ENCODE results near the gene KCNJ10.

KCNJ10 gene

DNA sequence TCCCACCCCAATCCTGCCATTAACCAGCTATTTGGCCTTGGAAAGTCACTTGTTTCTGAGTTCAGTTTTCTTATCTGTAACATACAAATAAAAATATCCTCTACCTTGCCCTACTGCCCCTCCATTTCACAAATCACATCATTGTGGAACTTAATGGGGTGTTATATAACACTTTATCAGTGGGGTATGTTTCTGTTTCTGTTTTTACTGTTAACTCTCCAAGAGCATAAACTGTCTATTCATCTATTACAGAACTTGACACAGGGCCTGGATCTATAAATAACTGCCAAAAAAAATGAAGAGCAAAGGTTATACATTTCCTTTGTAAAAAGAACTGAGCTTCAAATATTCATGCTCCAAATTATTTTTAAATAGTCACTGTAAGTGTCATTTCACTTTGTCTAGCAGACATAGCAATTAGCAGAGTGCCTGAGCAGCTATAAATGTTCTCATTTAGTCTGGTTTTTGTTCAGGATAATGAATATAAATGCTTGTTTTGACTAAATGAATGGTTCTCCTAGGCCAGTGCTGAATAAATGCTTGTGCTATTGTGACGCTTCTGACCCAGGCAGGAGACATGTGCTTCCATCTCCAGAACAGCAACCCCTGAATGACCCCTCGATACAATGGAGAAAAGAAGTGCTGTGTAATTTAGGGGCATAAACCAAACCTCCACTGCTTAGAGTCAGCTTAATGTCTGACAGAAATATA lies 45.6 kb downstream of the KCNJ10 start:
- Histone ChIP-seq H3K4me3 (ENCODE audit: low read depth, low read length) (no peak overlapping the region), H2AFZ (no peak overlapping the region), H3K4me2 (ENCODE audit: low read length) (no peak overlapping the region), H3K27me3 (ENCODE audit: control insufficient read depth, insufficient read depth, low read length) (no peaks in the 10 kb centered on the region), H3K79me2 (no peaks in the 10 kb centered on the region), H3K36me3 (ENCODE audit: control insufficient read depth, insufficient read depth, low read length) (no peaks in the 10 kb centered on the region), H3K9me3 (ENCODE audit: control insufficient read depth, low read length) (no peaks in the 10 kb centered on the region), H3K4me1 (no peaks in the 10 kb centered on the region), H3K9ac (no peak overlapping the region), H3K27ac (no peak overlapping the region)
- TF ChIP-seq, protein P1, sequence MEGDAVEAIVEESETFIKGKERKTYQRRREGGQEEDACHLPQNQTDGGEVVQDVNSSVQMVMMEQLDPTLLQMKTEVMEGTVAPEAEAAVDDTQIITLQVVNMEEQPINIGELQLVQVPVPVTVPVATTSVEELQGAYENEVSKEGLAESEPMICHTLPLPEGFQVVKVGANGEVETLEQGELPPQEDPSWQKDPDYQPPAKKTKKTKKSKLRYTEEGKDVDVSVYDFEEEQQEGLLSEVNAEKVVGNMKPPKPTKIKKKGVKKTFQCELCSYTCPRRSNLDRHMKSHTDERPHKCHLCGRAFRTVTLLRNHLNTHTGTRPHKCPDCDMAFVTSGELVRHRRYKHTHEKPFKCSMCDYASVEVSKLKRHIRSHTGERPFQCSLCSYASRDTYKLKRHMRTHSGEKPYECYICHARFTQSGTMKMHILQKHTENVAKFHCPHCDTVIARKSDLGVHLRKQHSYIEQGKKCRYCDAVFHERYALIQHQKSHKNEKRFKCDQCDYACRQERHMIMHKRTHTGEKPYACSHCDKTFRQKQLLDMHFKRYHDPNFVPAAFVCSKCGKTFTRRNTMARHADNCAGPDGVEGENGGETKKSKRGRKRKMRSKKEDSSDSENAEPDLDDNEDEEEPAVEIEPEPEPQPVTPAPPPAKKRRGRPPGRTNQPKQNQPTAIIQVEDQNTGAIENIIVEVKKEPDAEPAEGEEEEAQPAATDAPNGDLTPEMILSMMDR (IDR thresholded peaks at IDR 0.05): no peak

DNA sequence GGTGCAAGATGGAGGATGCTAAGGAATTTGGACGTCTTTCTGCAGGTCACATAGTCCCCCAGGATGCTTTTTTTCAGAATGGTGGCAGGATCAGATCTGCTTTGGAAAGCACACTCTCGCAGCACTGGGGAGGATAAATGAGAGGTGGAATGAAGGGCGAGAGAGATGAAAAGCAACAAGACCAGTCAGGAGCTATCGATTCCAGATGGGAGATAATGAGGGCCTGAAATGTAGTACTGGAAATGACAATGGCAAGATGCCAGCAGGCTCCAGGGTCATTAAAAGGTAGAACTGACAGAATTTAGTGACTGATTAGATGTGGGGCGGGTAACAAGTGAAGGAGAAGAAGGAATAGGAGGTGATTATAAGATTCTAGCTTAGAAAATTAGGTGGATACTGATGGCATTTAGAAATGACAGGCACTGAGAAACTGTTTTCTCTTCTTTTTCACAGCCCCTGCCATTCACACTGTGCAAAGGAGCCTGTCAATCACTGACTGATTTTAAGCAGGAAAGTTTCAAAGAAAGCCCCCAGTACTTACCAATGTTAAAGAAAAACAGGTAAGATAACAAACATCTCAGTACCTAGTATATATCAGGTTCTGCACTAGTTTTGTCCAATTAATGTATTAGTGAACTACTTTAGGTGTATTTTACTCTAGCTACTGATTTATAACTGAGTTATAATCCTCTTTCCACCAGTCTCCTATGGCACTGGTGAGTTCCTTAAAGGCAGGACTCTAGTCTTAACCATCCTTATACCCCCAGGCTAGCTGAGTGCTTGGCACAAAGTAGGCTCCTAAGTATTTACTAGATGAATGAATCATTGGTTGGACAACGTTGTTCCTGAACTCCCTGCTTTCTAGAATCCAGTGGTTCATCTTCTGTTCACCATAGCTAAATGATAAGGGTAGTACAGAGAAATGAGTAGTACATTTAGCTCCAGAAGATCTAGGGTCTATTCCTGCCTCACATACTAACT lies 47.3 kb downstream of the KCNJ10 start:
- Histone ChIP-seq H3K4me2 (ENCODE audit: low read length) (no peak overlapping the region), H3K27ac (no peak overlapping the region), H3K36me3 (ENCODE audit: control insufficient read depth, insufficient read depth, low read length) (no peaks in the 10 kb centered on the region)

DNA sequence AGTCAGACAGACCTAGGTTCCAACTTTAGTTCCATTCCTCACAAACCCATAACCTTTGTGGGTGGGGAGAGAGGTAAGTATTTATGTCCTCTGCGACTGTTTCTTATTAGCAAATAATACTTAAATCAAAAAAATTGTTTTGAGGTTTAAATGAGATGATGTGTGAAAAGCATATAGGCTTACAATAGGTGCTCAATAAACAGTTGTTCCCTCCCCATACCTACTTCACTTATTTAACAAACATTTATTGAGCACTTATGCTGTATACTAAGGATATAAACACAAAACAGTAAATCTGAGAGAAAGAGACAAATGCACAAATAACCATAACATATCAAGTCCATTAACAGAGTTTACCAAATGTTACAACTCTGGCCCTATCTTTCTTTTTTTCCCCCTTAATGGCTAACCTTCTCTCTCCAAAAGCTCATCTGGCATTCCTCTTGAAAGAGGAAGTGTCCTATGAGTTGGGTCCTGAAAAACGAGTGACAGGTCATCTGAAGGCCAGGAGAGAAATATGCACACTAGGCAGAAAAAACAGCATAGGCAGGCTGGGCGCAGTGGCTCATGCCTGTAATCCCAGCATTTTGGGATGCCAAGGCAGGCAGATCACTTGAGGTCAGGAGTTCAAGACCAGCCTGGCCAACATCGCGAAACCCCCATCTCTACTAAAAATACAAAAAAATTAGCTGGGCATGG lies 48.4 kb downstream of the KCNJ10 start:
- H3K36me3 ChIP-seq (ENCODE audit: control insufficient read depth, insufficient read depth, low read length): no peaks in the 10 kb centered on the region
- H3K4me1 ChIP-seq: no peaks in the 10 kb centered on the region
- no peak overlapping the region for H2AFZ ChIP-seq
- H3K9ac ChIP-seq: no peak overlapping the region
- TF ChIP-seq, protein P1 (IDR thresholded peaks at IDR 0.05): no peak
- H3K9me3 ChIP-seq (ENCODE audit: control insufficient read depth, low read length): no peaks in the 10 kb centered on the region
- H3K4me3 ChIP-seq (ENCODE audit: low read depth, low read length): no peak overlapping the region
- H3K27me3 ChIP-seq (ENCODE audit: control insufficient read depth, insufficient read depth, low read length): no peaks in the 10 kb centered on the region
- H3K27ac ChIP-seq: no peak overlapping the region
- H3K79me2 ChIP-seq: no peaks in the 10 kb centered on the region
- H3K4me2 ChIP-seq (ENCODE audit: low read length): no peak overlapping the region

More for the DNA sequence above, 47.3 kb downstream of the KCNJ10 start:
- no peak overlapping the region for H2AFZ ChIP-seq
- H3K9ac ChIP-seq: no peak overlapping the region
- no peaks in the 10 kb centered on the region for H3K4me1 ChIP-seq
- TF ChIP-seq, protein P1 (IDR thresholded peaks at IDR 0.05): no peak
- no peaks in the 10 kb centered on the region for H3K27me3 ChIP-seq (ENCODE audit: control insufficient read depth, insufficient read depth, low read length)
- H3K79me2 ChIP-seq: no peaks in the 10 kb centered on the region
- H3K4me3 ChIP-seq (ENCODE audit: low read depth, low read length): no peak overlapping the region
- H3K9me3 ChIP-seq (ENCODE audit: control insufficient read depth, low read length): no peaks in the 10 kb centered on the region

DNA sequence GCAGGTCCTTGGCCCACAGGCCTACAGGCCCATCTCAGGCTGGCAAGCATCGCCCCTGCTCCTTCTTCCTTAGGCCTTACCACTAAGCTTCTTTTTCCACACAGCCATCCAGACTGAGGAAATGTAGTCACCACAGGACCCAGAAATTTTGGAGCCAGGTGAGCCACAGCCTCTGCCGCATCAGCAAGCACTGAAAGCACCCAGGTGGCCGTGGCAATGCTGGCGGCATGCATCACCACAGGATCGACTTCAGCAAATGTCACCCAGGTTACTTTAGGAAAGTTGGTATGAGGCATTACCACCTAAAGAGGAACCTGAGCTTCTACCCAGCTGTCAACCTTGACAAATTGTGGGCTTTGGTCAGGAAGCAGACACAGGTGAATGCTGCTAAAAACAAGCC lies 49.8 kb downstream of the KCNJ10 start:
- H3K4me2 ChIP-seq (ENCODE audit: low read length): no peak overlapping the region
- no peaks in the 10 kb centered on the region for H3K4me1 ChIP-seq
- H3K27me3 ChIP-seq (ENCODE audit: control insufficient read depth, insufficient read depth, low read length): no peaks in the 10 kb centered on the region
- no peaks in the 10 kb centered on the region for H3K79me2 ChIP-seq
- no peak overlapping the region for H2AFZ ChIP-seq
- H3K36me3 ChIP-seq (ENCODE audit: control insufficient read depth, insufficient read depth, low read length): no peaks in the 10 kb centered on the region
- TF ChIP-seq, protein P1 (IDR thresholded peaks at IDR 0.05): no peak
- H3K4me3 ChIP-seq (ENCODE audit: low read depth, low read length): no peak overlapping the region
- no peak overlapping the region for H3K9ac ChIP-seq
- no peaks in the 10 kb centered on the region for H3K9me3 ChIP-seq (ENCODE audit: control insufficient read depth, low read length)
- no peak overlapping the region for H3K27ac ChIP-seq

Data from parathyroid adenoma (tissue), 2 donors.